ENCODE measurements around the gene TMEM126A.
"Not testable (repeated sequence)": the region's sequence is repeated elsewhere in the genome, so short reads cannot be mapped to it uniquely, and the experiment has no call there.

Gene TMEM126A

DNA sequence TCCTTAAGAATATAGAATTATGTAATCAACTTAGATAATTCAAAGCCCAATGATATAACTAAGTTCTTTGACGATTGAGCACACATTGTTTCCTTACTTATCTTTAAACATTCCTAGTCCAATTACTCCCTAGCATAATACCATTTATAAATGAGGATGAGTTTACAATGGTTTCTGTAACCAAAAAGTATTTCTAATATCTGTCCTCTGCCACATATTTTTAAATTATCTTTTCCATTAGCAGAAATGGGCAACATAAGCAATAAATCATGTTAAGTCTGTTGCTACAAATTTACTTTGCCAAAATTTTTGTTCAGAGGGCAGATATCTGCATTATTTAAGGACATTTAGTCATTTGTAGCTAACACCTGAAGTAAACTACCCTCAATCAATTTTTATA, 10.4 kb downstream of the TMEM126A start:
- DNase-seq (ENCODE audit: low read depth) = no peak

DNA sequence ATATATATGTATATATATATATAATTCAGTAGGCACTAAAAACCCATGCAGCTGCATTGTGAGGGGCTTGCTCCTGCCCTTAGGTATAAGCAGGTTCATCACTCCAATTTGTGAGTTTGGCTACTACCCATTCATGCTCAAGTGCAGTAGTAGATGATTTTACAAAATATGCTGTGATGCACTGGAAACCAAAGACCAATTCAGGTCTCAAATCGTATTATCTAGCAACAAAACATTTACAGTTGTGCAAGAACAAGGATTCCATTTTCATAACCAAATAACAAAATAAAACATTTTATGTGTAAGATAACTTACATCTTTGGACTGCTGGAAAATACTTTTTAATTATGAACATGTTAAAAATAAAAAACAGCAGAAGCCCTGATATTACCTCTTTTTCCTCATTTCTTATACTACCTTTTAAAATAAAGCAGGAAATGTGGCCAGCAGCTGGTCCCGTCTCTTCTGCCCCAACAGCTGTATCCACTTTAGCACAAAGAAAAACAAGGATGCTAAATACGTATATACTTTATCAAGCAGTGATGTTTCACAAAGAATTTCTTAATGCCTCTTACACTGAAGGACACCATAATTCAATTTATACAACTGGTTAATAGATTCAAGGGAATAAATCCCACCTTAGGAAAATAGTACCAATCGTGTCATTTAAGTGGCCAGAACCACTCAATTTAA, 14.4 kb downstream of the TMEM126A start:
- no peak for DNase-seq (ENCODE audit: low read depth)

DNA sequence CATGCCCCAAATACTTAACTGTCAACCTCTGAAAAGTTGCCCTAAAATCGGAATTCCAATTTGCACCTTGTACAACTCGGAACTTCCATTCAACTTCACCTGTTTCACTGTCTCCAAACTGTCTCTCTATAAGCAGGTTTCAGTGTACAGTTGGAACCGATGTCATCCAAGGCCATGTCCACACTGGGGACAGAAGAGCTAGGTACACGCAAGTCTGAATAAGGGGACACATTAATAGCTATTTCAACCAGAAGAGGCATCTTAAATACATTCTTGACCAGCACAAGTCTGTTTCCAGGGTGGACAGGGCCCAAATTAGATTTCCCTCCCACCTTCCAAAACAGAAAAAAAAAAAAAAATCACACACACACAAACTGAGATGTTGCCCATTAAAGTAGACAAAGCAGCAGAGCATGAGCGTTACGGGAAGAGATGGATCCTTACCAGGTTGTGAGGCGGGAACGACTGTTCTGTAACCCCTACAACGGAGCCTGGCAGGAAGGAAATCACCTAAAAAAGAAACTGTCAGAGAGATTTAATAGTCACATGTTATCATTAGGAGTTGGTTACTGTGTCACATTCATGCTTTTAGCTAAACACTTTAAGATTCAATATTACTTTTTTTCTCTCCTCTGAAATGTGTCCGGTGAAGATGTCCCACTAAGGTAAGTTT, 15.4 kb downstream of the TMEM126A start:
- no peak for DNase-seq (ENCODE audit: low read depth)

DNA sequence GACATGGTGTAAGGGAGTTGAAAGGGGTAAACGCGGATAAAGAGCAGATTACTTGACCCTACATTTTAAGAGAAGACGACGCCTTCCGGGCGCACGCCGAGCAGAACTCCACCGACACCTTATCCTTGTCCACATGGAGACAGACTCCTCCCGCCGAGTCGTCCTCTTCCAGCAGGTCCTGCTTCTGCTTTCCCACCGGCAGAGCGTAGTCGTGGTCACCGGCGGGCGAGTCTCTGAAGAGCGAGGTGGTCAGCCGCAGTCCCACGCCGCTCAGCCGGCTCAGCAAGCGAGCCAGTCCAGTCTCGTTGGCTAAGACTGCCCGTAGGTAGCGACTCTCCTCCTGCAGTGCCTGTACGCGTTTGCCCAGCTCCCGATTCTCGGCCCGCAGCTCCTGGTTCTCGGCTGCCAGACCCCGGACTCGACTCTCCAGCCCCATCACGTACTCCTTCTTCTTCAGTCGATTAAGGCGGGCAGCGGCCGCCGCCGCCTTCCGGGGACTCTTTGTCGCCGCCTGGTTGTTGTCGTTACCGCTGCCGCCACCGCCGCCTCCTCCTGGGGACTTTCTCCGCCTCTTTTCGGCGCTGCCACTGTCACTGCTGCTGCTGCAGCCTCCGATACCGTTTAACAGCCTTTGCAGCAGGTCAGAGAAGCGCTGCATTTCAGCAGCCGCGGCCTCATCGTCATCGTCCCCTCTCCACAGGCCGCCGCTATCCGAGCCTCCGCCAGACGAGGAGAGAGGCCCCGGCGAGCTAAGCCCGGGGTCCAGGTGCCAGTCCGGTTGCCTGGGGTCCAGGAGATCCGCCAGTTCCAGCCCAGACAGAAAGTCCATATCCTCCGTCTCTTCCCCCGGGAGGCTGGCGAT, 16.2 kb downstream of the TMEM126A start:
- peak; percentile 79 for DNase-seq (ENCODE audit: low read depth)

DNA sequence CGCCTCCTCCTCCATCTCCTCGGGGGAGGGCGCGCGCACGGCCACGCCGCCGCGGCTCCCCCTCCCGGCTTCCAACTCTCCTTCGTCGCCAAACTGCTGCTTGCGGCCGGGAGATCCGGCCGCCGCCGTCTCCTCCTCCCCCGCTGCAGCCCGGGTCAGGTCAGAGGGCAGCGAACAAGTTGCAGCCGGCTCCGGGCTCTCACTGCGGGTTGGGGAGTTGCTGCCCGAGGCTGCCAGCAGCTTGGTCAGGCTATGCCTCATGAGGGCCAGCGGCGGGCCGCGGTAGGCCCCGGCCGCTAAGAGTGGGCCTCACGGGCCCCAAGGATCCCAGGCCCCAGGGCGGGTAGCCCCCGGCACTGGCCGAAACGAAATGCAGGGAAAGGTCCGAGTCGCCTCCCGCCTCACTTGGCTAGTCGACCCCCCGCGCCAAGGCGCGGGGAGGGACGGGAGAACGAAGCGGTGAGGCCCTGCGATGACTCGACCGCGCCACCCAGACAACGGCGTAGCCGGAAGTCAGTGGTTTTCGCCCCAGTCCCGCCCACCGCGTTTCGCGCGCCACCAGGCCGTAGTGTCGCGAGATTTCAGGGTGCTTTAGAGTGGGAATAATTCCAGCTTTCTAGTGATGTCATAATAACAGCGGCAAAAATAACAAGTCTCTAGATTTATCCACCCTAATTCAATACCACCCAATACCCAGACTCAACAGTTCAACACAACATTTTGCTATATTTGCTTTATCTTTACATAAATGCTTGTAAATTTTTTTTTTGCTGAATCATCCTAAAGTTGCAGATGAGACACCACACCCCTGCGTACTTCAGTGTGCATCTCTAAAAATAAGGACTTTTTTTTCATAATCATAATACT, 17.1 kb downstream of the TMEM126A start, which contains the start of gene CREBZF:
TSS of gene CREBZF (minus strand) at position 515 of the 867 bp plus-strand sequence. CDS start at position 261, 254 bp downstream.
- DNase-seq (ENCODE audit: low read depth) = peak; percentile 90

DNA sequence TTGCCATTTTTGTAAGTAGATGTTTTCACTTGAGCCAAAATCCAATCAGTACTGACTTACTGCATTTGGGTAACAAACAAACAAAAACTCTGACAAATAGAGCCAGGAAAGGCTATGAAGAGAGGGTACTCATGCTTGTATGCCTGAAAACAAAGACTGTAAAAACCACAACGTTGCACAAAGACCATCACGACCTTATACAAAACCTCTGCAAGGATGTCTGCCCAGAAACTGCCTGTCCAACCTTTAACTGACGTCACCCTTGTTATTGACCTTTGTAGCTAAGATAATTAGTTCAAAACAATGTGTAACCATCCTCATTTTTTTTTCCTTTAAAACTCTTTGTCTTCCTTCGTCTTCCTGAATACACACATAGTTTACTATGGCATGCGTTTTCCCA, 18.0 kb downstream of the TMEM126A start:
- DNase-seq (ENCODE audit: low read depth) = no peak

DNA sequence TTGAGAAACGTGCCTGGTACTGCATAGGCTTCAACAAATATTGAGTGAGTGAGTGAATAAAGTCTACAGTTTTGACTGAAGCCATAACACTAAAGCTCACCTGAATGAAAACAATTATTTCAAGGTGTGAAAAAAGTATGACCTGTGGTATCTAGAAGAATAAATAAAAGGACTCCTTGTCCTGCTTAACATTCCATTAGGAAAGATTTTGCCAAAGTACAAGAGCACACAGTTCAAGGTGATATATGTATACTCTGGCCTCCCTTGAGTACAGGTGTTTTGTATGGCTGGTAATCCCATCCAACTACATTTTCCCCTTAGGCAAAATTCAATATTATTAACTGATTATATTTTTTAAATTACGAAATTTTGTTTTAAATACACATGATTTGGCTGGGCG, 18.9 kb downstream of the TMEM126A start:
- DNase-seq (ENCODE audit: low read depth) = no peak

DNA sequence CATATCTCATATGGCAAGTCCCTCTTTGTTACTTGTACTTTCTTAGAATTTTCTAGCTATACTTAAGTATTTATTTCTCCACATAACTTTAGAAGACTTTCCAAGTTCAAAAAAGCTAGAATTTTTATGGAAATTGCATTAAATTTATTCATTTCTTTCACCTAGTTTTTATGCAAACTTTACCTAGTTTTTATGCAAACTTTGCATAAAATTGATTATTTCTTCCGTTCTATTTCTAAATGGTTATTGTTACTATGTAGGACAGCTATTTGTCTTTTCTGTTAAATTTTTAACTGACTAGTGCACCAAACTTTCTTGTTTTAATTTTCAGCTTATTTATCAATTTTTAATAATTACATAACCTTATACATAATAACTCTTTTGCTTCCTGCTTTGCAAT, 20.4 kb downstream of the TMEM126A start:
- DNase-seq (ENCODE audit: low read depth) = no peak

DNA sequence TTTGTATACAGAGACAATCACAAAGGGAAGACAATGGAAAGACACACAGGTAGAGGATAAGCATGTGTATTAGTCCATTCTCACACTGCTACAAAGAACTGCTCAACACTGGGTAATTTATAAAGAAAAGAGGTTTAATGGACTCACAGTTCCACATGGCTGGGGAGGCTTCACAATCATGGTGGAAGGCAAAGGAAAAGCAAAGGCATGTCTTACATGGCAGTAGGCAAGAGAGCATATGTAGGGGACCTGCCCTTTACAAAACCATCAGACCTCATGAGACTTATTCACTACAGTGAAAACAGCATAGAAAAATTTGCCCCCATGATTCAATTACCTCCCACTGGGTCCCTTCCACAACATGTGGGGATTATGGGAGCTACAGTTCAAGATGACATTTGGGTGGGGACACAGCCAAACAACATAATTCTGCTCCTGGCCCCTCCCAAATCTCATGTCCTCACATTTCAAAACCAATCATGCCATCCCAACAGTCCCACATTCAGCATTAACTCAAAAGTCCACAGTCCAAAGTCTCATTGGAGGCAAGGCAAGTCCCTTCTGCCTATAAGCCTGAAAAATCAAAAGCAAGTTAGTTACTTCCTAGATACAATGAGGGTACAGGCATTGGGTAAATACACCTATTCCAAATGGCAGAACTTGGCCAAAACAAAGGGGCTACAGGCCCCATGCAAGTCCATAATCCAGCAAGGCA, 23.3 kb downstream of the TMEM126A start:
- DNase-seq (ENCODE audit: low read depth) = not testable (repeated sequence)

DNA sequence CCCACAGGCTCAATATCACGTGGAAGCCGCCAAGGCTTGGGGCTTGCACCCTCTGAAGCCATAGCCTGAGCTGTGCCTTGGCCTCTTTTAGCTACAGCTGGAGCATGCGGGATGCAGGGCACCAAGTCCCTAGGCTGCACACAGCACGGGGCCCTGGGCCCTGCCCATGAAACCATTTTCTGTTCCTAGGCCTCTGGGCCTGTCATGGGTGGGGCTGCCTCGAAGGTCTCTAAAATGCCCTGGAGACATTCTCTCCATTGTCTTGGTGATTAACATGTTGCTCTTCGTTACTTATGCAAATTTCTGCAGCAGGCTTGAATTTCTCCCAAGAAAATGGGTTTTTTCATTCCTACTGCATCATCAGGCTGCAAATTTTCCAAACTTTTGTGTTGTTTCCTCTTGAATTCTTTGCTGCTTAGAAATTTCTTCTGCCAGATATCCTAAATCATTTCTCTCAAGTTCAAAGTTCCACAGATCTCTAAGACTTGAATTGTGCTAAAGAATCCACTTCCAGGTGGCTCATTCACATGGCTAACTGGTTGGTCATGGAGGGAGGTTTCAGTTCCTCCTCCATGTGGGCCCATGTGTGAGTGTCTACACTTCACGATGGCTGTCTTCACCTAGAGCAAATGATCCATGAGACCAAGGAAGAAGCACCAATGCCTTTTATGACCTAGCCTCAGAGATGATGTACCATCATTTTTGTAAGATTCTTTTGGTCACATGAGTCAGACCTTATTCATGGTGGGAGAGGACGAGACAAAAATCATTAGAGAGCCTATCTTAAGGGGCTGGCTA, 24.5 kb downstream of the TMEM126A start:
- DNase-seq (ENCODE audit: low read depth) = no peak

DNA sequence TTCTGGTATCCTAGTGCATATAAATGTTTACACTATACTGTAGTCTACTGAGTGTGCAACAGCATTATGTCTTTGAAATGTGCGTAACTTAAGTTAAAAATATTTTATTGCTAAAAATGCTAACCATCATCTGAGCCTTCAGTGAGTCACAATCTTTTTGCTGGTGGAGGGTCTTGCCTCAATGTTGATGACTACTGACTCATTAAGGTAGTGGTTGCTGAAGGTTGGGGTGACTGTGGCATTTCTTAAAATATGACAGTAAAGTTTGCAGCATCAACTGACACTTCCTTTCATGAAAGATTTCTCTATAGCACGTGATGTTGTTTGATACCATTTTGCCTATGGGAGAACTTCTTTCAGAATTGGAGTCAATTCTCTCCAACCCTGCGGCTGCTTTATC, 25.6 kb downstream of the TMEM126A start:
- no peak for DNase-seq (ENCODE audit: low read depth)

DNA sequence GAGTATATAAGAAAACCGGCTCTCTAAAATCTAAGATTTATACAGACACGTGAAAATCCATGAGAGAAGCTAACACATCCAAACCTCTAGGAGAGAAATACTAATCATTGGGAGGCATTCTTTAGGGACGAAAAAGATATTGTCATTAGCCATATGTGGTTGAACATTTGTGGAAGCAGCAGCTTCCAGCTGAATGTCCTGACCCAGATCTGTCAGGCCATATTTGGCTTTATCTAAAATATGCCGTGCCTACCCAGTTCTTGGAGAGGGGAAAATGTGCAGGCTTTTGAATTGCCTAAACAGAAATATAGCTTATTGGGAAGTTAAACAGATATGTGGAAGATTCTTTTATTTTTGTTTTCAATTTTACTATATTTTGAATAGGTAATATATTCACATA, 31.8 kb downstream of the TMEM126A start:
- DNase-seq (ENCODE audit: low read depth) = no peak

DNA sequence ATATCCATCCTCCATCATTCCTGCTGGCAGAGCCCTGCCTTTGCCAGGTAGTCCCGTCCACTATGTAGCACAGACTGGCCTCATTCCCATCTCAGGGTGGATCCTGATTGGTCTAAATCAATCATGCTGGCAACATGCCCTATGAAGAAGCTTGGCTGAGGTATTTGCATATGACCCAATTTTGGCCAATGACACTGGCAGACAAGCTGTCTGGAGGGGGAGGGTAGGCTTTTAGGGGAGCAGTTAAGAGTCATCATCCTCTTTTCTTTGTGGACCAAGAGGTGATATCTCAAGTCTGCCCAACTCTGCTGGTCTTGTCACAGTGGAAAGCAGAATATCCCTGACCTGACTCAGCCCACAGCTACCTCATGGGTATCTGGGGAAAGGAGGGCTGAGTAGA, 33.1 kb downstream of the TMEM126A start:
- no peak for DNase-seq (ENCODE audit: low read depth)

DNA sequence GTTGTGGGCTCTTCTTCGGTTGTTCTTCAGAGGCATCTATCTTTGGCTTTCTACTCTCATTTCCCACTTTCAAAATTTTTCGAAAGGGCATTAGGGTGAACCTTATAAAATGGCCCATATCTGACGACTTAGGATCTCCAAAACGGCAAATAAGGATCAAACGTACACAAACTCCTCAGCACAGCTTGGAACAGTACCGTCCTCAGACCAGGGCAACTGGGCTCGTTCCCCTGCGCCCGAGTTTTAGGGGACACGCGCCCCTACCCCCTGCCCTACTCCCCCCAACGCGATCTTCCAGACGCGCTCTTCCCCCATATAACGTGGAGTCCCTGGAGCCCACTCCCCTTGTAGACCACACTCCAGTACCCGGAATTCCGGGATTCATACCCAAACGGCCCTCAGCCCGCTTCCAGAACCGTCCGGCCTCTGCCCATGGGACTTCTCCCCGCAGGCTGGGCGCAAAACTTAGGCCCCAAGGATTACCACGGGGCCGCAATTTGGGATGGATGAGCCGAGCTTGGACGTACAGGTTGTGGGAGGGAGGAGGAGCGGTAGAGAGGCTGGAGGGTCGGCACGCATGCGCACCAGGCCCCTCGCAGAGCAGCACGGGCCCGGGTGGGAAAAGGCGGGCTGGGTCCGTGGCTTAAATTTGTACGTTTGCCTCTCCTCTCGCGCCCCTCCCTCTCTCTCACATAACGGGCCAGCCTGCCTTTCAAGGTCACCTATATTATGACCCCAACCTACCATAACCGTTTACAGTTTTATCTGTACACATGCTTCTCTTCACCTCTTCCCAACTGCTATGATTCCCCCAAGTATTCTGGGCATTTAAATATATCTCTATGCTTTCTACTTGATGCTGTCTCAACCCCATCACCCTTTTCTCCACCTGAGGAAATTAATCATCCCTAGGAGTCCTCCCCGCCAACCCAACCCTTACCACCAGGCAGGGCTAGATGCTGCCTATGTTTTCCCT, 34.9 kb downstream of the TMEM126A start:
- DNase-seq (ENCODE audit: low read depth) = peak; percentile 50

DNA sequence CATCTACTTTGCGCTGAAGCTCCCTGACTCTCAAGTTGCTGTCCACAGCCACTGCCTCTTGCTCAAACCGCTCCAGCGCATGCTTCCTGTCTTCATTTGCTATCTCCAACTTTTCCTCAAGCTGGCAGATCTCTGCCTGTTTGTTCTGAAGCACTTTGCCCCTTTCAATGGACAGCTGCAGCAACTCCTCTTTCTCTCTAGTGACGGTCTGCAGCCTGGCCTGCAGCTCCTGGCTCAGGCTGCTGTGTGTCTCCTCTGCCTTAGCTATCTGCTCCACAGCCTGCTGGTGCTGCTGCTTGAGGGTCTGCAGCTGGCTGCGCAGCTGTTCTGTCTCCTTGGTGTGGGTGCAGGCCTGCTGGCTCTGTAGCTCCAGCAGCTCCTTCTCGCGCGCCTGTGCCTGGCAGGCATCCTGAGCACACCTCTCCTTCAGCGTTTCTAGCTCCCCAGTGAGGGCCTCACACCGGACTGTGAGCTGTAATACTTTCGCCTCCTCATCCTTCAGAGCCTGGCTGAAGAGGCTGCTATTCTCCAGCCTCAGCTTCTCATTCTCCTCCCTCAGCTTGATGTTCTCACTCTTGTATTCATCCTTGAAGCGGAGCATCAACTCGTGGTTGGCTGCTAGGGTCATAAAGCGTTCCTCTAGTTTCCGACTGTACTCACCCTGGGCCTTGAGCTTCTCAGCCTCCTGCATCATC, 37.5 kb downstream of the TMEM126A start:
- no peak for DNase-seq (ENCODE audit: low read depth)

DNA sequence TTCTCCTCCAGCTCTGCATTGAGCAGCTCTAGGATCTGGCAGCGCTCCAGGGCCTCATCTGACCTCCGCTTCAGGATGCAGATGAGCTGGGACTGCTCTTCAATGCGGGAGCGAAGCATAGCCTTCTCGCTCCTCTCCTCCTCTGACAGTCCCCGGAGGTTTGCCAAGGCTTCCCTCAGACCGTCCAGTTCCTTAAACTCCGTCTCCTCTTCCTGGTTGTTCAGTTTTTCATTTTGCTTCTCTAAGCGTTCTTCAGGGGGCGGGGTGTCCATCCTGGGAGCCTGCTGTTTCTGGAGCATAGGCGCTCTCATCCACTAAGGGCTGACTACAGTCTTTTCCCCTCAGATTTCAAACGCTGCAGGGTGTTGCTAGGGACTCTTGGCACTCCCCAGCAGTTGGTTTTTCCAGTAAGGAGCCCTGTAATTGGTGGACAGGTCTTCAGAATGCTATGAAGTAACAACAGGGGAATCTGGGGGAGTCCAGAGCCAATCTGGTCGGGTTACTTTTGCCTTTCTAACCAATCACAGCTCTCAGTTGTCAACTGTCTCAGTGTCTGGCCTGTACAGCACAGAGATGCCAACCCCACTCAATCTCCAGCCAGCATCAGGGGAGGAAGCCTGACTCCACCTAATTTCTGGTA, 38.2 kb downstream of the TMEM126A start, which contains the start of gene CCDC89:
TSS of gene CCDC89 (minus strand) at position 376 of the 640 bp plus-strand sequence. CDS start at position 311, 65 bp downstream.
- DNase-seq (ENCODE audit: low read depth) = no peak

DNA sequence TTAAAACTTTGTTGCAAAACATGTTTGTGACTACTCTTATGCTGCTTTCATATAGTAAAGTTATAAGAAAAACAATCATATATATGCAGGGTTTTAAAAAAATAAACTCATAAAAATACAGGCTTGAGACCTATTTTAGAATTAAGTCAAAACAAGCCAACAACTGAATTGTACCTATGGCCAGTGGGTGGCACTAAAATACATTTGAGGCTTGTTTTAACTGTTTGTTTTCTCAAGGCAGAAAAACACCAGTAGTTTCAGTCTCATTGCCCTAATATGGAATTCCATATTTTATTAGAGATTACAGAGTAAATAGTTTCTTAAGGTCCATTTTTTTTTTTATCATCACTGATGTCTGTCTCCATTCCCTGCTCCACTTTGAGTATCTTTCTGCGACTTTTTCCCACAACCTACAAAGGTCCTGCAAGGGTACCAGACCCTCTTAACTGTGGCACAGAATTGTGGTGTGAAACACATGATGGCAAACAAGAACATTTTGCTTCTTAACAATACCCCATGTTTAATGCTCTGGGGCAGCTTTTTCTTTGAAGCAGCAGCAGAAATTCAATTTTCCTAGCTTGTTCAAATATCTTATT, 46.7 kb downstream of the TMEM126A start:
- no peak for DNase-seq (ENCODE audit: low read depth)

All from stimulated activated CD8-positive, alpha-beta memory T cell treated with anti-CD3 and anti-CD28 coated beads, Interleukin-12 subunit alpha, Interleukin-12 subunit beta, amount 100 ng/mL, for 4 hours (primary cell).